ENCODE results near the gene IFT74.

The IFT74 gene

GRCh38 chr9:26955921-26956859, at the start of gene IFT74:
Gene IFT74 (plus strand): TSS chr9:26956412. CDS start chr9:26961968, 5,556 bp downstream.
- DNase-seq (ENCODE audit: low read depth) = peak; percentile 92

- DNase-seq (ENCODE audit: low read depth) = no peak
These were observed 43.0 kb upstream of the IFT74 start for GRCh38 chr9:26913138-26913668.

DNA sequence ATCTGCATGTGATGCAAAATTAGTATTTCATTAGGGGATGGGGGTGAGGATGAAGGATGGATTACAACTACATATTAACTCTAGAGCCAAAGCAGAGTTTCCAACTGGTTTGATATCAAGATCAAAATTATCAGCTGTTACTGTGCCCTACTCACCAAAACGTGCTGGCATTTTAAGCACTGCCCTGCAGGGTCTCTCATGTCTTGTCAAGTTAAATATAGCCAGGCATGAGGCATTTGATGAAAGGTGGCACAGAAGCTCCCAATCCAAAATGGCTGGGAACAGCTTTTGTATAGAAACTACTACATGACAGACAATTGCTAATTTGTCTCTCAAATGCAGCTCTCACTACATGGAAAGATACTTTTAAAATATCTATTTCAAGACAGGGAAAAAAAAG, 36.5 kb upstream of the IFT74 start:
- no peak for DNase-seq (ENCODE audit: low read depth)

- DNase-seq (ENCODE audit: low read depth) = no peak
These were observed 30.6 kb upstream of the IFT74 start for GRCh38 chr9:26925609-26926008.

- no peak for DNase-seq (ENCODE audit: low read depth)
These were observed 27.2 kb upstream of the IFT74 start for GRCh38 chr9:26928902-26929495.

- no peak for DNase-seq (ENCODE audit: low read depth)
These were observed 20.4 kb upstream of the IFT74 start for GRCh38 chr9:26935847-26936246.

GRCh38 chr9:26937816-26938371, 18.3 kb upstream of the IFT74 start:
- no peak for DNase-seq (ENCODE audit: low read depth)

DNA sequence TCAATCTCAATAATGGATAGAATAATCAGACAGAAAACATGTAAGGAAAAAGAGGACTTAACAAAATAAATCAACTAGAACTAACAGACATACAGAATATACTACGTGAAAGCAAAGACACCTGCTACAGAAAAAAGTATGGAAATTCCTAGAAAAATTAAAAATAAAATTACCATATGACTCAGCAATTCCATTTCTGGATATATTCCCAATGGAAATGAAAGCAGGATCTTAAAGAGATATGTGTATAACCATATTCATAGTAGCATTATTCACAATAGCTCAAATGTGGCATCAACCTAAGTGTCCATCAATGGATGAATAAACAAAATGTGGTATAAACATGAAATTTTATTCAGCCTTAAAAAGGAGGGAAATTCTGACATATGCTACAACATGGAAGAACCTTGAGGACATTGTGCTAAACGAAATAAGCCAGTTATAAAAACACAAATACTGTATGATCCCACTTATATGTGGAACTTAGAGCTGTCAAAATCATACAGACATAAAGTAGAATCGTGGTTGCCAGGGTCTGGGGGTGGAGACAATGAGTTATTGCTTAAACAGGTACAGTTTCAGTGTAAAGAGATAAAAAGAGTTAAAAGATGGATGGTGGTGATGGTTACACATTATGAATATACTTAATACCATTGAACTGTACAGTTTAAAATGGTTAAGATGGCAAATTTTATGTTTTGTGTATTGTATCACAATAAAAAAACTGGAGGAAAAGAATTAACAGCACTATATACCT, 16.1 kb upstream of the IFT74 start:
- DNase-seq (ENCODE audit: low read depth) = no peak

GRCh38 chr9:26940779-26941178, 15.4 kb upstream of the IFT74 start:
- no peak for DNase-seq (ENCODE audit: low read depth)

GRCh38 chr9:26945591-26945990, 10.6 kb upstream of the IFT74 start:
- no peak for DNase-seq (ENCODE audit: low read depth)

- peak; percentile 74 for DNase-seq (ENCODE audit: low read depth)
These were observed 9.2 kb upstream of the IFT74 start, which contains the start of gene PLAA for GRCh38 chr9:26946753-26947727. Gene PLAA (minus strand): TSS chr9:26947242. CDS start chr9:26947045, 197 bp downstream.

DNA sequence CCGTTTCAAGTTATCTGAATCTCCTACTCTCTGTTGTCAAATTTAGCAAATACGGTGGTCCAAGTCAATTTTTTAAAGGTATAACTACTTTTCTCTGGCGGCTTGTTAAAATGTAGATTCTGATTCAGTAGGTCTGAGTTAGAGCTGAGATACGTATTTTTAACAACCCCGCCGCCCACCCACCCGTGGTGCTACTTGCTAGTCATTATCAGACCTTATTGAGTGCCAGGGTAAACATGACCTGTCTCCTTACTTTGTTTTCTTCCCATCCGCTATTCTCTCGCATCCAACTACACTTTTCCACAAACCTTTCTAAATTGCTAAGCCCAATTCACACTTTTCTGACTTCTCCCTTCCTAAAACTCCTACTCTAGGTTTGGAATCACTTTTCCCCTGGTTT, 8.5 kb upstream of the IFT74 start:
- no peak for DNase-seq (ENCODE audit: low read depth)

DNA sequence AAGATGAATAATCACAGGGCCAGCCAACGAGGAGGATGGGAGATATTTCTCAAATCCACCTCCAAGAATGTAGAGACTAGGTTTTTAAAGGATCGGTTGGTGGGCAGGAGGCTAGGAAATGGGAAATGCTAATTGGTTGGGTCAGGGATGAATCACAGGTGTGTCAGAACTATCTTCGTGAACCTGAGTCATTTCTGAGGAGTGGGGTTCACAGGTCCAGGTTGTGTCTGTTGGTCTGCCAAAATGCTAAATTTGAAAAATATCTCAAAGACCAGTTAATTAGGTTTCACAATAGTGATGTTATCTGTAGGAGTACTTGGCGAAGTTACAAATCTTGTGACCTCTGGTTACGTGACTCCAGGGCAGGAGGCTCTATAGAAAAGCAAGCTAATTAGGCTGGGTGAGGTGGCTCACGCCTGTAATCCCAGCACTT, 6.6 kb upstream of the IFT74 start:
- no peak for DNase-seq (ENCODE audit: low read depth)

DNA sequence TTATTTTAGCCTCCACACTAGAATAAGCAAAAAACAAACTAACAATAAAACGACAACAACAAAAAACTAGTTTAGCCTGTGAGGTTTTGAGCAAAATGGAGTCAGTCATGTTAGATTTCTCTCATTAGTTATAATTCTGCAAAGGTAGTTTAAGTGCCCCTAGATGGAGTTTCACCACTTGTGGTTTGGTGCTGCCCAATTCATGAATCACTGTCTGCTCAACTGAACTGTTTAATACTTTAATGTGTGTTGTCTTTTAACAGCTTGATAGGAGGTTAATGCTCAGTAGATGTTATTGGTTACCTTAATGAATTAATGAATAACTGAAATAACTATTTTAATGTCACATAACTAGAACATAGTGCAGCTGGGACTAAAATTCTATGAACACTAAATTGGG, 5.7 kb upstream of the IFT74 start:
- no peak for DNase-seq (ENCODE audit: low read depth)

- DNase-seq (ENCODE audit: low read depth) = no peak
These were observed 4.4 kb upstream of the IFT74 start for GRCh38 chr9:26951794-26952193.

DNA sequence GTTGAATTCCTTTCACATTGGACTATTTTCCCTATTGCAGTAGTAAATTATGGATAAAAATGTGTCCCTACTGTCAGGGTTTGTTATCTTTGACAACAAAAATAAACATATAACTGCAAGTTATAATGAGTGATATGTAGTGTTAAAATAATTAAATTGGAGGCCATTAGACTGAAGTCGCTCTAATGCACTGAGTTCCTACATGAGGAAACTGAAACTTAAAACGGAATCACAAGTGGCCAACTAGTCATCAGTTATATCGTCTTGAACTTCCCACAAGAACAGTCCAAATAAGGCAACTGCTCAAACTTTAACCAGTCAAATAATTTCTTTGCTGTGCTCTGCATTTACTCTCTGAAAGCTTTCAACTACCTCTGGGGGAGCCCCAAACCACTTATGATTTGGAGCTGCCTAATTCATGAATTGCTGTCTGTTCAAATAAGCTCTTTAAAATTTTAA, 2.1 kb upstream of the IFT74 start:
- DNase-seq (ENCODE audit: low read depth) = no peak

DNA sequence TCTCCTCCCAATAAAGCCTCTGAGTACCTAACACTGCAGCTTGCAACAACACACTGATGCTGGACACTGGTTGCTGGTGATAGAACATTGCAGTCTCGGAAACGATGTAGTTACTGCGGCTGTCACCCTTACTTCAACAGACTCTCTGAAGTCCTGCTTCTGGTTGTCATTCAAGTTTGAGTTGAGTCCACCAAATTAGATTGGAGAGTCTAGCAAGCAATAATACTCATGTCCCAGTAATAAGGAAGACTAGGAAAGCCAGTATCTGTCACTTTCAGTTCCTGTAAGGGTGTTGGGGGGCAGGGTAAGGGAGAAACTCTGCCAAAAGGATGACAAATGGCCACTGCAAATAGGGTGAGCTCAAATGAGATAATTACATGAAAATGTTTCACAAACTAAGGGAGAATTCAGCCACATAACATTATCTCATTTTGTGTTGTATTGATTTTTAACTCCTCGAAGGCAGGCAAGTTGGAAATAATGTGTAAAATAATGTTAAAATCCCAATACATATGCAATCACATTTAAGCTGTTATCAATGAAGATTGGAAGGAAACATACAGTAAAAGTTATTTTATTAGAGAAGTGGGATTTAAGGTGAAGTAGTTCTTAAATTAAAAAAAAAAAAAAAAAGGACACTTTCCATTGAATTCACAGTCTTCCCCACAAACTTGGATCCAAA, 849 bp upstream of the IFT74 start:
- no peak for DNase-seq (ENCODE audit: low read depth)

GRCh38 chr9:26956860-26957233, 635 bp downstream of the IFT74 start:
- DNase-seq (ENCODE audit: low read depth) = no peak

DNA sequence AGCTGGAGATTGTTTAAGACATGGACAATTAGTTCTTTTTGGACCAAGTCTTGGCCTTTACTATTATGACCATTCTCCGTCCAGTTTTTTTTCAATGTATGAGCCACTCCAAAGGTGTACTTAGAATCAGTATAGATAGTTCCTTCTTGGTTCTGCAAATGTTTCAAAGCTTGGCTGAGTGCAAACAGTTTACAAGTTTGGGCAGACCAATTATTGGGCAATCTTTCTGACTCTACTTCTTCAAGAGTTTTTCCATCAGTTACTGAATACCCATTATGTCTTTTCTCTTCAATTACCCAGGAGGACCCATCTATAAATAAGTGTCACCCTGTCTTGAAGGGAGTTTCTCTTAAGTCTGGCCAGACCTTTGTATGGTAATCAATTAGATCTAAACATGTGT, 15.5 kb downstream of the IFT74 start:
- DNase-seq (ENCODE audit: low read depth) = no peak

- DNase-seq (ENCODE audit: low read depth) = no peak
These were observed 17.8 kb downstream of the IFT74 start for GRCh38 chr9:26973989-26974388.

Data from T-helper 22 cell (primary cell).